Measurements from ENCODE around the gene PTPN12.

GRCh38 chr7:77680266-77680665 lies 143.2 kb downstream of the PTPN12 start:
- TF ChIP-seq CTCF (conservative IDR thresholded peaks at IDR 0.05; ENCODE audit: low read length), result no peak
- TF ChIP-seq EZH2phosphoT487 (IDR thresholded peaks at IDR 0.05; ENCODE audit: borderline replicate concordance), result no peak
